Neural progenitor cell (in vitro differentiated cells): ENCODE data around the gene PPARA. TPM values are rescaled to one million over a fixed set of nuclear protein-coding genes. Genes with fewer than 3 reads are reported as not detected.
A peak's percentile ranks its signal among the peaks of the same experiment; 100 is the strongest.
"Not testable (repeated sequence)": the region's sequence is repeated elsewhere in the genome, so short reads cannot be mapped to it uniquely, and the experiment has no call there.

ENCODE experiments used
- DNase-seq: peaks from one replicate; pipeline ENCODE4 v3.0.0-alpha.2; 2016; ENCODE audit warnings: low spot score
- H2AFZ ChIP-seq: fragments of 200-600 bp; sonication (generic); replicated peaks from 2 replicates; pipeline ENCODE4 v1.6.1; 2016; ENCODE audit warnings: antibody characterized with exemption
- H3F3A ChIP-seq: fragments of 200-600 bp; sonication (generic); 2 replicates; pipeline ENCODE4 v1.6.1; 2016; ENCODE audit warnings: antibody characterized with exemption, low read depth
- H3K27ac ChIP-seq: fragments of 200-600 bp; sonication (generic); 2 replicates; pipeline ENCODE4 v1.5.1; 2016; ENCODE audit warnings: mild to moderate bottlenecking
- H3K27me3 ChIP-seq: fragments of 200-600 bp; sonication (generic); 2 replicates; pipeline ENCODE4 v1.6.1; 2016; ENCODE audit warnings: mild to moderate bottlenecking, moderate library complexity
- H3K36me3 ChIP-seq: fragments of 200-600 bp; sonication (generic); 2 replicates; pipeline ENCODE4 v1.5.1; 2016
- H3K4me1 ChIP-seq: fragments of 200-600 bp; sonication (generic); 2 replicates; pipeline ENCODE4 v1.6.1; 2016; ENCODE audit warnings: mixed run types
- H3K4me2 ChIP-seq: fragments of 200-600 bp; sonication (generic); 2 replicates; pipeline ENCODE4 v1.6.1; 2016
- H3K4me3 ChIP-seq: fragments of 200-600 bp; sonication (generic); 2 replicates; pipeline ENCODE4 v1.5.1; 2016
- H3K79me2 ChIP-seq: fragments of 200-600 bp; sonication (generic); 2 replicates; pipeline ENCODE4 v1.6.1; 2016; ENCODE audit warnings: low read depth
- H3K9ac ChIP-seq: fragments of 200-600 bp; sonication (generic); 2 replicates; pipeline ENCODE4 v1.6.1; 2016
- H3K9me3 ChIP-seq: fragments of 200-600 bp; sonication (generic); 2 replicates; pipeline ENCODE4 v1.5.1; 2016; ENCODE audit warnings: low read depth
- H4K20me1 ChIP-seq: fragments of 200-600 bp; sonication (generic); 2 replicates; pipeline ENCODE4 v1.6.1; 2016; ENCODE audit warnings: low read depth
- H3K27ac Mint-ChIP-seq: 3 replicates; pipeline ENCODE4 v1.8.0; 2021; ENCODE audit warnings: mixed read lengths
- H3K27me3 Mint-ChIP-seq: 2 replicates; pipeline ENCODE4 v1.8.0; 2022; ENCODE audit warnings: low read depth, mild to moderate bottlenecking, inconsistent platforms, moderate library complexity, mixed read lengths; ENCODE audit not compliant: insufficient read depth
- H3K36me3 Mint-ChIP-seq: 3 replicates; pipeline ENCODE4 v1.8.0; 2021; ENCODE audit warnings: mixed read lengths
- H3K4me1 Mint-ChIP-seq: 3 replicates; pipeline ENCODE4 v1.8.0; 2021; ENCODE audit warnings: mixed read lengths
- H3K4me3 Mint-ChIP-seq: 3 replicates; pipeline ENCODE4 v1.8.0; 2021; ENCODE audit warnings: mild to moderate bottlenecking, moderate library complexity, mixed read lengths
- H3K9me3 Mint-ChIP-seq: 3 replicates; pipeline ENCODE4 v1.8.0; 2020; ENCODE audit warnings: mixed read lengths
- CTCF ChIP-seq: fragments of 200-600 bp; sonication (generic); IDR thresholded peaks from 2 replicates; pipeline ENCODE4 v1.5.1; 2017; ENCODE audit warnings: antibody characterized with exemption, mild to moderate bottlenecking
- EZH2 ChIP-seq: fragments of 200-600 bp; sonication (generic); IDR thresholded peaks from 2 replicates; pipeline ENCODE4 v1.6.1; 2017; ENCODE audit warnings: antibody characterized with exemption, mild to moderate bottlenecking, moderate library complexity
- EZH2phosphoT487 ChIP-seq: fragments of 200-600 bp; sonication (generic); IDR thresholded peaks from 2 replicates; pipeline ENCODE4 v1.6.1; 2017; ENCODE audit warnings: antibody characterized with exemption
- total RNA-seq: library from RNA; depleted of rRNA; stranded (reverse); fragments of >200 nt; gene quantifications from 2 replicates; pipeline ENCODE4 v1.2.3, GENCODE V29; 2015; ENCODE audit warnings: low replicate concordance

The PPARA gene
- total RNA-seq, 1 donor from 2014 or later: 5.2 TPM

- no peak for TF ChIP-seq EZH2
- no peak for TF ChIP-seq EZH2phosphoT487
- no peak for TF ChIP-seq CTCF
- H3K36me3 Mint-ChIP-seq: no peaks in the 10 kb centered on the region
- no peak overlapping the region for H3K27ac ChIP-seq
These were observed 12.1 kb upstream of the PPARA start for GRCh38 chr22:46138058-46138797.

GRCh38 chr22:46139417-46139816, 10.9 kb upstream of the PPARA start:
- not testable (repeated sequence) for DNase-seq, H3K36me3 ChIP-seq, H3K27me3 ChIP-seq, H4K20me1 ChIP-seq, H3K4me3 ChIP-seq, H3K36me3 Mint-ChIP-seq, H3K4me1 ChIP-seq, H3K9ac ChIP-seq, H3K27ac Mint-ChIP-seq, H3K4me2 ChIP-seq, H3K27ac ChIP-seq, H3K79me2 ChIP-seq, H2AFZ ChIP-seq, H3K9me3 ChIP-seq, H3K4me3 Mint-ChIP-seq, H3K9me3 Mint-ChIP-seq, H3F3A ChIP-seq
- Mint-ChIP-seq H3K27me3 (peaks cover 19% of the 10 kb centered on the region), H3K4me1 (peaks cover 30% of the 10 kb centered on the region)

More at GRCh38 chr22:46138058-46138797, 12.1 kb upstream of the PPARA start:
- no peaks in the 10 kb centered on the region for H3K4me1 ChIP-seq
- peak overlapping the region; percentile 2 for H3K4me3 Mint-ChIP-seq
- peaks cover 30% of the 10 kb centered on the region for H3K4me1 Mint-ChIP-seq
- peaks cover 15% of the 10 kb centered on the region for H3K27me3 Mint-ChIP-seq
- no peak overlapping the region for H3K4me3 ChIP-seq
- no peak overlapping the region for H3K9ac ChIP-seq
- no peak overlapping the region for H3K27ac Mint-ChIP-seq
- H3K9me3 ChIP-seq: no peaks in the 10 kb centered on the region
- no peaks in the 10 kb centered on the region for H3F3A ChIP-seq
- no peaks in the 10 kb centered on the region for H3K27me3 ChIP-seq
- no peak overlapping the region for H2AFZ ChIP-seq
- peaks cover 2% of the 10 kb centered on the region for H3K9me3 Mint-ChIP-seq
- no peak for DNase-seq
- no peaks in the 10 kb centered on the region for H3K79me2 ChIP-seq
- no peaks in the 10 kb centered on the region for H4K20me1 ChIP-seq
- H3K36me3 ChIP-seq: no peaks in the 10 kb centered on the region
- H3K4me2 ChIP-seq: no peak overlapping the region

- H3K4me2 ChIP-seq: no peak overlapping the region
- H3F3A ChIP-seq: no peaks in the 10 kb centered on the region
- no peaks in the 10 kb centered on the region for H3K79me2 ChIP-seq
- Mint-ChIP-seq H3K36me3 (no peaks in the 10 kb centered on the region), H3K9me3 (peaks cover 2% of the 10 kb centered on the region), H3K4me3 (no peak overlapping the region), H3K27me3 (peaks cover 19% of the 10 kb centered on the region), H3K27ac (no peak overlapping the region), H3K4me1 (peaks cover 30% of the 10 kb centered on the region)
- no peaks in the 10 kb centered on the region for H3K27me3 ChIP-seq
- no peaks in the 10 kb centered on the region for H3K4me1 ChIP-seq
- H3K9me3 ChIP-seq: no peaks in the 10 kb centered on the region
- no peaks in the 10 kb centered on the region for H4K20me1 ChIP-seq
- TF ChIP-seq CTCF (no peak), EZH2phosphoT487 (no peak), EZH2 (no peak)
- no peak overlapping the region for H3K4me3 ChIP-seq
- no peak overlapping the region for H3K27ac ChIP-seq
- no peaks in the 10 kb centered on the region for H3K36me3 ChIP-seq
- no peak for DNase-seq
- H2AFZ ChIP-seq: no peak overlapping the region
- H3K9ac ChIP-seq: no peak overlapping the region
These were observed 10.4 kb upstream of the PPARA start for GRCh38 chr22:46139895-46140350.
